Neural crest cell (in vitro differentiated cells): Measurements from ENCODE around the gene APOA5. TPM values are rescaled to one million over a fixed set of nuclear protein-coding genes. Genes with fewer than 3 reads are reported as not detected.

Source experiments
- DNase-seq: peaks from one replicate; pipeline ENCODE4 v3.0.0; 2021; ENCODE audit warnings: low read depth, mixed read lengths, low spot score
- H3K27ac Mint-ChIP-seq: one replicate; pipeline ENCODE4 v1.8.0; 2021; ENCODE audit warnings: mild to moderate bottlenecking, mixed read lengths; ENCODE audit not compliant: unreplicated experiment
- H3K27me3 Mint-ChIP-seq: 2 replicates; pipeline ENCODE4 v1.8.0; 2021; ENCODE audit warnings: low read depth, mild to moderate bottlenecking, mixed read lengths
- H3K36me3 Mint-ChIP-seq: 2 replicates; pipeline ENCODE4 v1.8.0; 2021; ENCODE audit warnings: low read depth, mild to moderate bottlenecking, mixed read lengths
- H3K4me1 Mint-ChIP-seq: 2 replicates; pipeline ENCODE4 v1.8.0; 2021; ENCODE audit warnings: mixed read lengths
- H3K4me3 Mint-ChIP-seq: one replicate; pipeline ENCODE4 v1.8.0; 2021; ENCODE audit warnings: mild to moderate bottlenecking, mixed read lengths
- H3K9me3 Mint-ChIP-seq: 2 replicates; pipeline ENCODE4 v1.8.0; 2021; ENCODE audit warnings: mixed read lengths
- CTCF ChIP-seq: fragments of 200-600 bp; sonication (generic); conservative IDR thresholded peaks from 2 replicates; pipeline ENCODE4 v1.5.0; 2021; ENCODE audit warnings: antibody characterized with exemption, mild to moderate bottlenecking
- total RNA-seq: library from RNA; stranded (reverse); gene quantifications from 2 replicates; pipeline ENCODE4 v1.2.1, GENCODE V29; 2021

The APOA5 gene
- total RNA-seq, 1 donor from 2014 or later, result not detected

- H3K36me3 Mint-ChIP-seq, result no peaks in the 10 kb centered on the region
- H3K4me3 Mint-ChIP-seq, result no peak overlapping the region
- H3K27ac Mint-ChIP-seq, result no peak overlapping the region
- H3K27me3 Mint-ChIP-seq, result no peaks in the 10 kb centered on the region
- H3K9me3 Mint-ChIP-seq, result no peaks in the 10 kb centered on the region
- H3K4me1 Mint-ChIP-seq, result peaks cover 31% of the 10 kb centered on the region
- no peak for TF ChIP-seq CTCF
- DNase-seq, result no peak
These were observed 41.8 kb upstream of the APOA5 start for GRCh38 chr11:116833491-116833815.

GRCh38 chr11:116832350-116833290, 40.9 kb upstream of the APOA5 start:
- Mint-ChIP-seq H3K4me1 (peaks cover 23% of the 10 kb centered on the region), H3K36me3 (no peaks in the 10 kb centered on the region), H3K9me3 (no peaks in the 10 kb centered on the region), H3K27me3 (no peaks in the 10 kb centered on the region), H3K4me3 (no peak overlapping the region), H3K27ac (no peak overlapping the region)
- DNase-seq, result no peak
- TF ChIP-seq CTCF, result no peak

GRCh38 chr11:116831790-116832349, 40.2 kb upstream of the APOA5 start:
- TF ChIP-seq CTCF, result no peak
- no peaks in the 10 kb centered on the region for H3K36me3 Mint-ChIP-seq

GRCh38 chr11:116830184-116830912, 38.7 kb upstream of the APOA5 start:
- no peak for TF ChIP-seq CTCF
- Mint-ChIP-seq H3K4me3 (no peak overlapping the region), H3K4me1 (peaks cover 5% of the 10 kb centered on the region), H3K36me3 (no peaks in the 10 kb centered on the region), H3K9me3 (no peaks in the 10 kb centered on the region), H3K27ac (no peak overlapping the region), H3K27me3 (no peaks in the 10 kb centered on the region)
- no peak for DNase-seq

More at GRCh38 chr11:116831790-116832349, 40.2 kb upstream of the APOA5 start:
- Mint-ChIP-seq H3K4me3 (no peak overlapping the region), H3K4me1 (peaks cover 15% of the 10 kb centered on the region), H3K9me3 (no peaks in the 10 kb centered on the region), H3K27ac (no peak overlapping the region), H3K27me3 (no peaks in the 10 kb centered on the region)
- DNase-seq, result no peak

GRCh38 chr11:116829525-116830183, 38.0 kb upstream of the APOA5 start, which contains the start of gene APOC3:
Gene APOC3 (plus strand): TSS chr11:116829907. CDS start chr11:116830583, 676 bp downstream.
- no peak for DNase-seq
- Mint-ChIP-seq H3K4me1 (peaks cover under 1% of the 10 kb centered on the region), H3K27ac (no peak within 1 kb of the TSS), H3K27me3 (no peaks in the 10 kb centered on the region), H3K9me3 (no peaks in the 10 kb centered on the region), H3K36me3 (no peaks in the 10 kb centered on the region), H3K4me3 (no peak within 1 kb of the TSS)
- no peak for TF ChIP-seq CTCF
